Measurements from ENCODE around the gene GRWD1.

The GRWD1 gene

DNA sequence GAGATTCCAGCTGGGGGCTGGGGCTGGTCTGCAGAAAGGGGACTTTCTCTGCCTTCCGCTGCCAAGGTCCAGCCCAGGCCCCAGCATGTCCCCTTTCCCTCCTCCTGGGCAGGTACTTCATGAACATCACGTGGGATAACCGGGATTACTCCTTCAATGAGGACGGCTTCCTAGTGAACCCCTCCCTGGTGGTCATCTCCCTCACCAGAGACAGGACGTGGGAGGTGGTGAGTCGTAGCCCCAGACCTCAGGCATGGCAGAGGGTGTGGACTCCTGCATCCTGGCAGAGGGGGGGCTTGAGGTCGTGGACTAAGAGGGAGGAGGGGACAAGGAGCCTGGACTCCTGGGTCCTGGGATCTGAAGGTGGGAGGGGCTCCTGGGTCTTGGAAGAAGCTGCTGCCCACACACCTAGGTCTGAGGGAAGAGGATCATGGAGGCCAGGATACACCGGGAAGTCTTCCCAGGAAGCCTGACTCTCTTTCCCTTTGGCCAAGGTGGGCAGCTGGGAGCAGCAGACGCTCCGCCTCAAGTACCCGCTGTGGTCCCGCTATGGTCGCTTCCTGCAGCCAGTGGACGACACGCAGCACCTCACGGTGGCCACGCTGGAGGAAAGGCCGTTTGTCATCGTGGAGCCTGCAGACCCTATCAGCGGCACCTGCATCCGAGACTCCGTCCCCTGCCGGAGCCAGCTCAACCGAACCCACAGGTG, 31.8 kb upstream of the GRWD1 start:
- DNase-seq (ENCODE audit: low read depth), result peak; percentile 79
- no peak overlapping the region for H3K4me3 ChIP-seq (ENCODE audit: low read depth, low read length)

DNA sequence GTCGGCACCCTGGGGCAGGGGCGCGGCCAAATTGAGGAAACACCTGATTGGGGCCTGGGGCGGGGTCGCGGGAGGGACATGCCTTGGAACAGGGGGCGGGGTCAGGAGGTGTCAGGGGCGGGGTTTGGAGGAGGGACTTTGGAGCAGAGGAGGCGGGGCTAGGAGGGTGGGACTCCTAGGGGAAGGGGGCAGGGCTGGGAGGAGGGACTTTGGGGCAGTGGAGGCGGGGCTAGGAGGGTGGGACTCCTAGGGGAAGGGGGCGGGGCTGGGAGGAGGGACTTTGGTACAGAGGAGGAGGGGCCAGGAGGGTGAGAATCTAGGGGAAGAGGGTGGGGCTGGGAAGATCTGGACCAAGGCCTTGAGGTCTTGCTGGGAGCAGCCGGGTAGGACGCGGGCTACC, 30.4 kb upstream of the GRWD1 start:
- DNase-seq (ENCODE audit: low read depth), result peak; percentile 94
- H3K4me3 ChIP-seq (ENCODE audit: low read depth, low read length), result no peak overlapping the region
- TF ChIP-seq POLR2A (IDR thresholded peaks at IDR 0.05; ENCODE audit: extremely low read depth, insufficient read length), result no peak
- TF ChIP-seq, protein P1, sequence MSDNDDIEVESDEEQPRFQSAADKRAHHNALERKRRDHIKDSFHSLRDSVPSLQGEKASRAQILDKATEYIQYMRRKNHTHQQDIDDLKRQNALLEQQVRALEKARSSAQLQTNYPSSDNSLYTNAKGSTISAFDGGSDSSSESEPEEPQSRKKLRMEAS (IDR thresholded peaks at IDR 0.05; ENCODE audit: low read depth, low read length), result no peak
- no peak for TF ChIP-seq MYC (IDR thresholded peaks at IDR 0.05; ENCODE audit: low read depth, low read length)
- TF ChIP-seq, protein P2, sequence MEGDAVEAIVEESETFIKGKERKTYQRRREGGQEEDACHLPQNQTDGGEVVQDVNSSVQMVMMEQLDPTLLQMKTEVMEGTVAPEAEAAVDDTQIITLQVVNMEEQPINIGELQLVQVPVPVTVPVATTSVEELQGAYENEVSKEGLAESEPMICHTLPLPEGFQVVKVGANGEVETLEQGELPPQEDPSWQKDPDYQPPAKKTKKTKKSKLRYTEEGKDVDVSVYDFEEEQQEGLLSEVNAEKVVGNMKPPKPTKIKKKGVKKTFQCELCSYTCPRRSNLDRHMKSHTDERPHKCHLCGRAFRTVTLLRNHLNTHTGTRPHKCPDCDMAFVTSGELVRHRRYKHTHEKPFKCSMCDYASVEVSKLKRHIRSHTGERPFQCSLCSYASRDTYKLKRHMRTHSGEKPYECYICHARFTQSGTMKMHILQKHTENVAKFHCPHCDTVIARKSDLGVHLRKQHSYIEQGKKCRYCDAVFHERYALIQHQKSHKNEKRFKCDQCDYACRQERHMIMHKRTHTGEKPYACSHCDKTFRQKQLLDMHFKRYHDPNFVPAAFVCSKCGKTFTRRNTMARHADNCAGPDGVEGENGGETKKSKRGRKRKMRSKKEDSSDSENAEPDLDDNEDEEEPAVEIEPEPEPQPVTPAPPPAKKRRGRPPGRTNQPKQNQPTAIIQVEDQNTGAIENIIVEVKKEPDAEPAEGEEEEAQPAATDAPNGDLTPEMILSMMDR (IDR thresholded peaks at IDR 0.05; ENCODE audit: low read depth, low read length), result no peak

More for the DNA sequence above, 31.8 kb upstream of the GRWD1 start:
- TF ChIP-seq, protein P1 (IDR thresholded peaks at IDR 0.05; ENCODE audit: low read depth, low read length), result no peak
- TF ChIP-seq MYC (IDR thresholded peaks at IDR 0.05; ENCODE audit: low read depth, low read length), result no peak
- no peak for TF ChIP-seq POLR2A (IDR thresholded peaks at IDR 0.05; ENCODE audit: extremely low read depth, insufficient read length)
- TF ChIP-seq, protein P2 (IDR thresholded peaks at IDR 0.05; ENCODE audit: low read depth, low read length), result no peak

DNA sequence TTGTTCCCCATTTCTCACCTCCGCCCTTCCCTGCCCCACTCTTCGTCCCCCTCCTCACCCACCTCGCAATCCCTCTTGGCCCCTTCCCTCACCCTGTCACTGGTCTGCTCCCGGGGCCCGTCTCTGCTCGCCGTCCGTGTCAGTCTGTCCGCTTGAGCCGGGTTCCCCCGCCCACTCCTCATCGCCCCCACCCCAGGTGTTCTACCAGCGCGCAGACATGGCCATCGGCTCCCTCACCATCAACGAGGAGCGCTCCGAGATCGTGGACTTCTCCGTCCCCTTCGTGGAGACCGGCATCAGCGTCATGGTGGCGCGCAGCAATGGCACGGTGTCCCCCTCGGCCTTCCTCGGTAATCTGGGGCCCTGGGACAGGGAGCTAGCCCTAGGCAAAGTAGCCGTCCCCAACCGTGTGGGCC, 30.0 kb upstream of the GRWD1 start:
- DNase-seq (ENCODE audit: low read depth), result peak; percentile 20
- no peak for TF ChIP-seq MYC (IDR thresholded peaks at IDR 0.05; ENCODE audit: low read depth, low read length)
- TF ChIP-seq, protein P1 (IDR thresholded peaks at IDR 0.05; ENCODE audit: low read depth, low read length), result no peak
- no peak for TF ChIP-seq POLR2A (IDR thresholded peaks at IDR 0.05; ENCODE audit: extremely low read depth, insufficient read length)
- TF ChIP-seq, protein P2 (IDR thresholded peaks at IDR 0.05; ENCODE audit: low read depth, low read length), result no peak
- H3K4me3 ChIP-seq (ENCODE audit: low read depth, low read length), result no peak overlapping the region

DNA sequence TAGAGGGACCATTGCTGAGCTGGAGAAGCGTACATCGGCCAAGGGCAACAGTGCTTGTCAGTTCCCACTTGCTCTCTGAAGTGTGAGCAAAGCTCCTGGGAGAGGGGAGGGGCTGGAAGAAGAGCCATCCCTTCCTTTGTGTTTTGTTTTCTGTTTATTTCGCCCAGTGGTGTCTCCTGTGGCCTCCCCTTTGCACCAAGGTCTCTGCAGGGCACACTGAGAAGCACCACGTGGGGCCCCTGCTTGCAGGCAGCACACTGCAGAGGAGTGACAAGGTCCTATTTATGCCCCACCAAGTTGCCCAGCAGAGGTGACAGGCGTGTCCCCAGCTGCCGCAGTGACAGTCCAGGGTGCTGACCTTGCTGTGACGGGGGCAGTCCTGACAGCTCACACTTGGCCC, 28.4 kb upstream of the GRWD1 start:
- H3K4me3 ChIP-seq (ENCODE audit: low read depth, low read length), result no peak overlapping the region
- TF ChIP-seq, protein P1 (IDR thresholded peaks at IDR 0.05; ENCODE audit: low read depth, low read length), result no peak
- TF ChIP-seq POLR2A (IDR thresholded peaks at IDR 0.05; ENCODE audit: extremely low read depth, insufficient read length) (no peak), MYC (IDR thresholded peaks at IDR 0.05; ENCODE audit: low read depth, low read length) (no peak)
- TF ChIP-seq, protein P2 (IDR thresholded peaks at IDR 0.05; ENCODE audit: low read depth, low read length), result no peak

DNA sequence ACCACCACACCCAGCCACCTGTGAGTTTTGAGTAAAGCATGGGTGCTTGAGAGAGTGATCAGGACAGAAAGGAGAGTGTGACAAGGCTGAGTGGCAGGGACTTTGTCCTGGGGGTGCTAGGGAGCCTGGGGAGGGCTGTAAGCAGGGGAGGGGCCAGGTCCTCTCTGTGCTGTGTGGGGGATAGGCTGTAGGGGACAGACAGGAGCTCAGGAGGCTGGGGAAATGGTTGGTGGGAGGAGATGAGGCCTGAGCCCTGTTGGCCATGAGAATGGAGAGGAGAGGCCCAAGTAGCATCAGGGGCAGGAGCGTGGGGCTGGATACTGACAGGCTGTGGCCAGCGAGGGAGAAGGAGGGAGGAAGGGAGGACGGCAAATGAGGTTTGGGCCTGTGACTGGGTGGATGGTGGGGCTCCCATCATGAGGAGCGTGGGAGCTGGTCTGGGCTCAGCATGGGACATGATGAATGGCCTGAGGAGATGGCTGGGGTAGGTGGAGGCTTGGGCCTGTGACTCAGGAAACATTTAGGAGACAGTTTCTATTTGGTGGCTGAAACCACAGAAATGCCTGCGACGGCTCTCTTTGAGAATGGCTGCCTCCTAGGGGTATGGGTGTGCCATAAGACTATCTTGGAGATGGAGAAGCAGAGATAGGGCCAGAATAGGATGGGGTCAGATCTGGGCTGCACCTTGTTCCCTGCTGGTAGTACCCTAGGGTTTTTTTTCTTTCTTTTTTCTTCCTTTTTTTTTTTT, 27.3 kb upstream of the GRWD1 start:
- TF ChIP-seq, protein P1 (IDR thresholded peaks at IDR 0.05; ENCODE audit: low read depth, low read length), result peak; percentile 49; the same call in 1 of the 2 replicates
- no peak for TF ChIP-seq POLR2A (IDR thresholded peaks at IDR 0.05; ENCODE audit: extremely low read depth, insufficient read length)
- peak; percentile 12; the same call in 1 of the 2 replicates for TF ChIP-seq MYC (IDR thresholded peaks at IDR 0.05; ENCODE audit: low read depth, low read length)
- TF ChIP-seq, protein P2 (IDR thresholded peaks at IDR 0.05; ENCODE audit: low read depth, low read length), result peak; percentile 54

More for the DNA sequence above, 28.4 kb upstream of the GRWD1 start:
- no peak for DNase-seq (ENCODE audit: low read depth)

More for the DNA sequence above, 27.3 kb upstream of the GRWD1 start:
- H3K4me3 ChIP-seq (ENCODE audit: low read depth, low read length), result no peak overlapping the region
- DNase-seq (ENCODE audit: low read depth), result peak; percentile 86

Measured in NB4 (cell line).